Activated CD4-positive, alpha-beta T cell treated with anti-CD3 and anti-CD28 coated beads for 36 hours (primary cell): ENCODE measurements around the gene BLTP3B. TPM values are rescaled to one million over a fixed set of nuclear protein-coding genes. Genes with fewer than 3 reads are reported as not detected.
"Not testable (repeated sequence)": the region's sequence is repeated elsewhere in the genome, so short reads cannot be mapped to it uniquely, and the experiment has no call there.

Source experiments
- ATAC-seq: fragments of 200-7000 bp; cut with Tn5 transposase; one replicate; pipeline ENCODE4 v1.10.0; 2021; ENCODE audit warnings: mild to moderate bottlenecking, moderate library complexity
- CTCF ChIA-PET: fragments of 350-600 bp; sonication (Branson Sonifier 250); formaldehyde crosslinking; loops from one replicate; lab custom pipeline; 2021; ENCODE audit warnings: antibody characterized with exemption; lab: Charles Lee
- POLR2A ChIA-PET: fragments of 350-600 bp; sonication (Branson Sonifier 250); formaldehyde crosslinking; loops from one replicate; lab custom pipeline; 2021; ENCODE audit warnings: antibody characterized with exemption, inconsistent platforms; lab: Charles Lee
- DNase-seq: peaks from one replicate; pipeline ENCODE4 v3.0.0-alpha.2; 2020
- H3K27ac Mint-ChIP-seq: one replicate; pipeline ENCODE4 v1.8.0; 2021; ENCODE audit warnings: mixed read lengths
- H3K27me3 Mint-ChIP-seq: one replicate; pipeline ENCODE4 v1.8.0; 2021; ENCODE audit warnings: mixed read lengths
- H3K36me3 Mint-ChIP-seq: one replicate; pipeline ENCODE4 v1.8.0; 2021; ENCODE audit warnings: low read depth, mixed read lengths
- H3K4me1 Mint-ChIP-seq: one replicate; pipeline ENCODE4 v1.8.0; 2021; ENCODE audit warnings: mixed read lengths
- H3K4me3 Mint-ChIP-seq: one replicate; pipeline ENCODE4 v1.8.0; 2021; ENCODE audit warnings: mild to moderate bottlenecking, moderate library complexity, mixed read lengths
- H3K9me3 Mint-ChIP-seq: one replicate; pipeline ENCODE4 v1.8.0; 2021; ENCODE audit warnings: low read depth, mixed read lengths
- intact Hi-C, 2 experiments: fragments of 100-400 bp; cut with DNase I in 1 of 2; cut with micrococcal nuclease in 1 of 2; formaldehyde crosslinking; loops; one replicate each; pipeline versions ENCODE4 v1.14.2 to v1.15.1; 2022 to 2024; cut with DNase I, micrococcal nuclease
- total RNA-seq, 2 experiments: library from RNA; stranded (reverse); gene quantifications; one replicate each; pipeline ENCODE4 v1.2.3, GENCODE V29; 2021

BLTP3B gene
- total RNA-seq = 10 to 100 TPM; 39.5 to 48.7 TPM

GRCh38 chr12:100142851-100143559 is at the start of gene BLTP3B:
BLTP3B (minus strand) TSS chr12:100142874; CDS start chr12:100142635, 239 bp downstream.
- Mint-ChIP-seq H3K27ac (peak within 1 kb of the TSS; percentile 97), H3K9me3 (no peaks in the 10 kb centered on the region), H3K36me3 (peaks cover 8% of the 10 kb centered on the region), H3K27me3 (no peaks in the 10 kb centered on the region), H3K4me3 (peak within 1 kb of the TSS; percentile 94), H3K4me1 (peaks cover 33% of the 10 kb centered on the region)
- DNase-seq (peak; percentile 96), ATAC-seq (peak; percentile 82)
- CTCF ChIA-PET = interaction anchor here (0.6 to 1.3 kb wide), 2 partner anchors 12 to 35 kb away, joined by 3 to 4 read pairs; no protein-coding TSS in a partner anchor
- intact Hi-C loops = loop anchor here (1.0 to 5.0 kb wide), 7 partner anchors 57 to 1641 kb away; partner anchors contain the start of genes ACTR6 (in 2 of the 2), DEPDC4 (in 2 of the 2), SCYL2 (in 2 of the 2) and GAS2L3 (in 1 of the 2)
- POLR2A ChIA-PET = no interaction called here

GRCh38 chr12:100189636-100190394 is 47.1 kb upstream of the BLTP3B start:
- intact Hi-C loops = no loop called here
- Mint-ChIP-seq H3K4me1 (peaks cover 5% of the 10 kb centered on the region), H3K4me3 (no peak overlapping the region), H3K27me3 (no peaks in the 10 kb centered on the region), H3K36me3 (peaks cover 30% of the 10 kb centered on the region), H3K9me3 (no peaks in the 10 kb centered on the region), H3K27ac (no peak overlapping the region)
- ATAC-seq = no peak
- no peak for DNase-seq
- ChIA-PET CTCF (interaction anchor here (1.0 kb wide), 1 partner anchor 61 kb away, joined by 3 read pairs; no protein-coding TSS in a partner anchor), POLR2A (no interaction called here)

GRCh38 chr12:100188888-100189635 is 46.4 kb upstream of the BLTP3B start:
- H3K4me3 Mint-ChIP-seq, ATAC-seq, intact Hi-C loops, H3K27ac Mint-ChIP-seq, H3K4me1 Mint-ChIP-seq, CTCF ChIA-PET, H3K9me3 Mint-ChIP-seq, DNase-seq, H3K27me3 Mint-ChIP-seq, POLR2A ChIA-PET: not testable (repeated sequence)
- peaks cover 26% of the 10 kb centered on the region for H3K36me3 Mint-ChIP-seq

- H3K27ac Mint-ChIP-seq = no peak overlapping the region
- H3K4me1 Mint-ChIP-seq = peaks cover 5% of the 10 kb centered on the region
- DNase-seq (no peak), ATAC-seq (no peak)
- ChIA-PET POLR2A (no interaction called here), CTCF (no interaction called here)
- H3K27me3 Mint-ChIP-seq = no peaks in the 10 kb centered on the region
- H3K36me3 Mint-ChIP-seq = peaks cover 21% of the 10 kb centered on the region
- intact Hi-C loops = no loop called here
- no peak overlapping the region for H3K4me3 Mint-ChIP-seq
- no peaks in the 10 kb centered on the region for H3K9me3 Mint-ChIP-seq
Observed at GRCh38 chr12:100187857-100188519, 45.3 kb upstream of the BLTP3B start.

GRCh38 chr12:100187068-100187467 is 44.4 kb upstream of the BLTP3B start:
- CTCF ChIA-PET = no interaction called here
- H3K27ac Mint-ChIP-seq = no peak overlapping the region
- intact Hi-C loops = no loop called here

GRCh38 chr12:100186071-100186470 is 43.4 kb upstream of the BLTP3B start:
- CTCF ChIA-PET = interaction anchor here (0.6 to 1.3 kb wide), 2 partner anchors 31 to 46 kb away, joined by 4 read pairs; no protein-coding TSS in a partner anchor
- Mint-ChIP-seq H3K27ac (no peak overlapping the region), H3K4me3 (no peak overlapping the region), H3K36me3 (peaks cover 19% of the 10 kb centered on the region), H3K27me3 (no peaks in the 10 kb centered on the region), H3K4me1 (peaks cover 5% of the 10 kb centered on the region), H3K9me3 (no peaks in the 10 kb centered on the region)
- no peak for ATAC-seq
- intact Hi-C loops = no loop called here
- no peak for DNase-seq
- POLR2A ChIA-PET = no interaction called here

More at GRCh38 chr12:100187068-100187467, 44.4 kb upstream of the BLTP3B start:
- Mint-ChIP-seq H3K36me3 (peaks cover 17% of the 10 kb centered on the region), H3K27me3 (no peaks in the 10 kb centered on the region), H3K9me3 (no peaks in the 10 kb centered on the region), H3K4me1 (peaks cover 5% of the 10 kb centered on the region), H3K4me3 (no peak overlapping the region)
- POLR2A ChIA-PET = no interaction called here
- ATAC-seq (no peak), DNase-seq (no peak)

GRCh38 chr12:100185361-100185894 is 42.8 kb upstream of the BLTP3B start:
- POLR2A ChIA-PET = interaction anchor here (0.5 kb wide), 1 partner anchor 17 kb away, joined by 7 read pairs; no protein-coding TSS in a partner anchor
- peak; percentile 49 for DNase-seq

GRCh38 chr12:100184549-100185145 is 42.0 kb upstream of the BLTP3B start:
- intact Hi-C loops = no loop called here
- Mint-ChIP-seq H3K4me3 (no peak overlapping the region), H3K36me3 (peaks cover 16% of the 10 kb centered on the region), H3K9me3 (no peaks in the 10 kb centered on the region), H3K27ac (no peak overlapping the region), H3K4me1 (peaks cover 5% of the 10 kb centered on the region), H3K27me3 (no peaks in the 10 kb centered on the region)
- ChIA-PET POLR2A (no interaction called here), CTCF (interaction anchor here (0.8 to 1.3 kb wide), 2 partner anchors 30 to 220 kb away, joined by 3 to 4 read pairs; no protein-coding TSS in a partner anchor)
- DNase-seq = no peak
- ATAC-seq = no peak

More at GRCh38 chr12:100185361-100185894, 42.8 kb upstream of the BLTP3B start:
- H3K27me3 Mint-ChIP-seq = no peaks in the 10 kb centered on the region
- no peak overlapping the region for H3K27ac Mint-ChIP-seq
- H3K36me3 Mint-ChIP-seq = peaks cover 21% of the 10 kb centered on the region
- intact Hi-C loops = no loop called here
- CTCF ChIA-PET = interaction anchor here (0.6 to 1.3 kb wide), 3 partner anchors 31 to 219 kb away, joined by 3 to 4 read pairs (median 4); no protein-coding TSS in a partner anchor
- peak; percentile 89 for ATAC-seq
- H3K4me3 Mint-ChIP-seq = no peak overlapping the region
- H3K9me3 Mint-ChIP-seq = no peaks in the 10 kb centered on the region
- peaks cover 5% of the 10 kb centered on the region for H3K4me1 Mint-ChIP-seq

- Mint-ChIP-seq H3K9me3 (no peaks in the 10 kb centered on the region), H3K27ac (no peak overlapping the region), H3K4me3 (no peak overlapping the region), H3K27me3 (no peaks in the 10 kb centered on the region), H3K36me3 (peaks cover 15% of the 10 kb centered on the region), H3K4me1 (no peaks in the 10 kb centered on the region)
- ChIA-PET POLR2A (no interaction called here), CTCF (no interaction called here)
- no peak for DNase-seq
- no peak for ATAC-seq
- intact Hi-C loops = no loop called here
Observed at GRCh38 chr12:100179252-100179651, 36.6 kb upstream of the BLTP3B start.

- ATAC-seq, POLR2A ChIA-PET, H3K4me3 Mint-ChIP-seq, H3K27ac Mint-ChIP-seq, H3K9me3 Mint-ChIP-seq, CTCF ChIA-PET, H3K27me3 Mint-ChIP-seq, intact Hi-C loops, H3K4me1 Mint-ChIP-seq, DNase-seq: not testable (repeated sequence)
- peaks cover 19% of the 10 kb centered on the region for H3K36me3 Mint-ChIP-seq
Observed at GRCh38 chr12:100176493-100176892, 33.8 kb upstream of the BLTP3B start.
